ENCODE data around the gene SMIM8. TPM values are rescaled to one million over a fixed set of nuclear protein-coding genes. Genes with fewer than 3 reads are reported as not detected.
"Not testable (repeated sequence)": the region's sequence is repeated elsewhere in the genome, so short reads cannot be mapped to it uniquely, and the experiment has no call there.

The SMIM8 gene
- total RNA-seq, 3 donors from 2014 or later, result 9.6 to 17.9 (median 13.4) TPM

DNA sequence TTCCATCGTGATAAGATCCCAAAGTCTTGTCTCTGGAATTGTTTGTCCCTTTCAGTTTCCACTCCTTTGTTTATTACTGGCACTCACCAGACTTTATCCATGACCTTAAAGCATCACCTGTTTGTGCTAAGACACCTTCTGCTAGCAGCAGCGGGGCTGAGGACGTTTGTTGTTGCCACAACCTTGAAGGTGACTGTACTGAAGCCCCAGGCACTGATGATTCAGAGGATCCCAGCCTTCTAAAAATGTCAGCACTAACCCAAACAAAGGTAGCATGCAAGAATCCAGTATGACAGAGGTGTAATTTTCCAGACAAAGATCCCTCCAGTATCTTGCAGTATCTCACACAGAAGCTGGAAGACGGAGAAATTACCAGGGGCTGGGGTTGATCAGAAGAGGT, 28.9 kb upstream of the SMIM8 start:
- Histone ChIP-seq H3K27ac (no peak overlapping the region), H3K4me3 (no peak overlapping the region), H3K36me3 (no peaks in the 10 kb centered on the region), H3K4me1 (no peaks in the 10 kb centered on the region), H3K27me3 (no peaks in the 10 kb centered on the region), H3K9me3 (no peaks in the 10 kb centered on the region)
- TF ChIP-seq, protein P1, sequence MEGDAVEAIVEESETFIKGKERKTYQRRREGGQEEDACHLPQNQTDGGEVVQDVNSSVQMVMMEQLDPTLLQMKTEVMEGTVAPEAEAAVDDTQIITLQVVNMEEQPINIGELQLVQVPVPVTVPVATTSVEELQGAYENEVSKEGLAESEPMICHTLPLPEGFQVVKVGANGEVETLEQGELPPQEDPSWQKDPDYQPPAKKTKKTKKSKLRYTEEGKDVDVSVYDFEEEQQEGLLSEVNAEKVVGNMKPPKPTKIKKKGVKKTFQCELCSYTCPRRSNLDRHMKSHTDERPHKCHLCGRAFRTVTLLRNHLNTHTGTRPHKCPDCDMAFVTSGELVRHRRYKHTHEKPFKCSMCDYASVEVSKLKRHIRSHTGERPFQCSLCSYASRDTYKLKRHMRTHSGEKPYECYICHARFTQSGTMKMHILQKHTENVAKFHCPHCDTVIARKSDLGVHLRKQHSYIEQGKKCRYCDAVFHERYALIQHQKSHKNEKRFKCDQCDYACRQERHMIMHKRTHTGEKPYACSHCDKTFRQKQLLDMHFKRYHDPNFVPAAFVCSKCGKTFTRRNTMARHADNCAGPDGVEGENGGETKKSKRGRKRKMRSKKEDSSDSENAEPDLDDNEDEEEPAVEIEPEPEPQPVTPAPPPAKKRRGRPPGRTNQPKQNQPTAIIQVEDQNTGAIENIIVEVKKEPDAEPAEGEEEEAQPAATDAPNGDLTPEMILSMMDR (IDR thresholded peaks at IDR 0.05), result no peak
- no peak for TF ChIP-seq POLR2A (IDR thresholded peaks at IDR 0.05)
- no peak for TF ChIP-seq POLR2AphosphoS5 (IDR thresholded peaks at IDR 0.05)
- intact Hi-C loops (cut with DNase I; ENCODE audit: low total_unique reads), result no loop called here
- DNase-seq (ENCODE audit: low spot score in 2 of 2), result no peak

DNA sequence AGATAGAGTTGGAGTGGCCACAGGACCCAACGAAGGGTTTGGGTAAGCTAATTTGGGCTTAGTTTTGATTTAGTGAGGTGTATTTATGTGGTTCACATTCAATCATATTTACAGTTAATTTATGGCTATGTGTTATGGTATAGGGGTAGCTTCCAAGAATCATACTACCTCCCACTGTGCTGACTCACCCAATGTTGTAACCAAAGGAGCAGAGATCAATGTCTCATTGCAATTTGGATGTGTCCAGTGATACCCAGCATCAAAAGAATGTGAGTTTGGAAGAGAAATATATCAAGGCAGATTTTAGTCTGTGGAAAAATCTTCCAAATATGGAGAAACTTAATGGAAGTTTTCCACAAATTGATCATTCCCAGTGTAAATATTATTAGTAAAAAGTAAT, 25.3 kb upstream of the SMIM8 start:
- intact Hi-C loops (cut with DNase I; ENCODE audit: low total_unique reads), result no loop called here
- TF ChIP-seq, protein P1 (IDR thresholded peaks at IDR 0.05), result no peak
- TF ChIP-seq POLR2AphosphoS5 (IDR thresholded peaks at IDR 0.05) (no peak), POLR2A (IDR thresholded peaks at IDR 0.05) (no peak)
- H3K9me3 ChIP-seq, result peaks cover 0 to 7% of the 10 kb centered on the region in 2 donors
- no peaks in the 10 kb centered on the region for H3K36me3 ChIP-seq
- H3K27me3 ChIP-seq, result no peaks in the 10 kb centered on the region
- no peak overlapping the region for H3K27ac ChIP-seq
- no peak overlapping the region for H3K4me3 ChIP-seq
- no peaks in the 10 kb centered on the region for H3K4me1 ChIP-seq
- no peak for DNase-seq (ENCODE audit: low spot score in 2 of 2)

DNA sequence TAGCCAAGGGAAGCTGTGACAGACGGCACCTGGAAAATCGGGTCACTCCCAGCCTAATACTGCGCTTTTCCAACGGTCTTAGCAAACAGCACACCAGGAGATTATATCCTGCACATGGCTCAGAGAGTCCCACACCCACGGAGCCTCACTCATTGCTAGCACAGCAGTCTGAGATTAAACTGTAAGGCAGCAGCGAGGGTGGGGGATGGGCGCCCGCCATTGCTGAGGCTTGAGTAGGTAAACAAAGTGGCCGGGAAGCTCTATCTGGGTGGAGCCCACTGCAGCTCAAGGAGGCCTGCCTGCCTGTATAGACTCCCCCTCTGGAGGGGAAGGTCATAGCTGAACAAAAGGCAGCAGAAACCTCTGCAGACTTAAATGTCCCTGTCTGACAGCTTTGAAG, 21.1 kb upstream of the SMIM8 start:
- H3K4me1 ChIP-seq; H3K27ac ChIP-seq; intact Hi-C loops (cut with DNase I; ENCODE audit: low total_unique reads); DNase-seq (ENCODE audit: low spot score in 2 of 2); H3K9me3 ChIP-seq; H3K4me3 ChIP-seq; H3K36me3 ChIP-seq; H3K27me3 ChIP-seq: not testable (repeated sequence)

DNA sequence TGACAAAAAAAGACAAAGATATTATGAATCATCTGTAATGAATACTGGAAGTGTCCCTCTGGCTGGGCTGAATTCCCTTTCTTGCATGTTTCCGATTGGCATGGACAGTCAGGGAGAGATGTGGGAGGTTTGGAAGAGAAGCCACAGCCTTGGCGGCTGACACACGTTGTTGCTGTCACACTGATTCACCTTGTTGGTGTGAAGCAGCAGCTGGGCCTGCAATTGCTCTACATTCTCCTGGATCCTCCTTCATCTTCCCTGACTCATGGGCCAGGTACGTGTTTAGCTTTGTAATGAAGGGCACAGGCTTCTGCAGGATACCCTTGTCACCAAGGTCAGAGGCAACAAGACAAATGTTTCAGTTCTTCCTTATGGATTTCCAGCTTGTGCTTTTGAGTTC, 13.4 kb upstream of the SMIM8 start:
- TF ChIP-seq POLR2AphosphoS5 (IDR thresholded peaks at IDR 0.05), result no peak
- TF ChIP-seq POLR2A (IDR thresholded peaks at IDR 0.05), result no peak
- TF ChIP-seq, protein P1 (IDR thresholded peaks at IDR 0.05), result no peak
- Histone ChIP-seq H3K27ac (no peak overlapping the region), H3K36me3 (no peaks in the 10 kb centered on the region), H3K4me1 (no peaks in the 10 kb centered on the region), H3K4me3 (no peak overlapping the region), H3K9me3 (no peaks in the 10 kb centered on the region), H3K27me3 (no peaks in the 10 kb centered on the region)
- no peak for DNase-seq (ENCODE audit: low spot score in 2 of 2)
- intact Hi-C loops (cut with DNase I; ENCODE audit: low total_unique reads), result no loop called here

DNA sequence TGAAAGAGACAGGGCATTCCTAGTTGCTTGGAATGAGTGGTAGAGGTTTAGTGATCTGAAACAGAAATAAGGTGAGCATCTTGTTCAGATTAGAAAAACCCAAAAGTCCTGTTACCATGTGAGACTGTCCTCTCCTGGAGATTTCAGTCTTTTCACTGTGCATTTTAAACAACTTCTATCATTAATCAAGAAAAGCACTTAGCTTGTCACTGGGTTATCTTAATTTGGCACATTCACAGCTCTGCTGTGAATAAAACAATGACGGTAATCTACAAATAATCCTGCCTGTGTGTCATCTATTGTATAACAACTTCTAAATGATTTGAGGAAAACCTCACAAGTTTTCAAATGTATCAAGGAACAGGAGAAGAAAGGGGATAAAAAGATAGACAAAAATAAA, 9.5 kb upstream of the SMIM8 start:
- Histone ChIP-seq H3K36me3 (no peaks in the 10 kb centered on the region), H3K27me3 (no peaks in the 10 kb centered on the region), H3K27ac (no peak overlapping the region), H3K4me1 (no peaks in the 10 kb centered on the region), H3K9me3 (no peaks in the 10 kb centered on the region), H3K4me3 (no peak overlapping the region)
- TF ChIP-seq POLR2A (IDR thresholded peaks at IDR 0.05), result no peak
- TF ChIP-seq, protein P1 (IDR thresholded peaks at IDR 0.05), result no peak
- TF ChIP-seq POLR2AphosphoS5 (IDR thresholded peaks at IDR 0.05), result no peak
- intact Hi-C loops (cut with DNase I; ENCODE audit: low total_unique reads), result no loop called here
- DNase-seq (ENCODE audit: low spot score in 2 of 2), result no peak

DNA sequence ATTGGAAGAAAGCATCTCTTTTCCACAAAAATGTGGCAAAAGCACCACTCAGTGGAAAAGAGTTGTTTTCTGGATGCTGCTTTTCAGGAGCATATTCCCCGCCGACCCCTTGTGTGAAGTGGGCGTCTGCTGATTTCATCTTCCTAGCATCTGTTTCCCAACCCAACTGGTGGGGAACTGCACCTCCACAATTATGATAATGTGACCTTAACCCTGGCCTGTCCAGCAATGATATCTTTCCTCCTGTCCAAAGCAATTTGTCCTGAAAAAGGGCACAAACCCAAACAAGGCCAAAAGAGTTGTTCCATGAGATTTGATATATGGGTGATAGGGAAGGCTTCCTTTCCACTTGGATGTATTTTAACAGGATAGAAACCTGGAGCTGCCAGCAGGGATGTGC, 7.3 kb upstream of the SMIM8 start:
- Histone ChIP-seq H3K9me3 (no peaks in the 10 kb centered on the region), H3K27me3 (no peaks in the 10 kb centered on the region), H3K4me1 (no peaks in the 10 kb centered on the region), H3K27ac (no peak overlapping the region), H3K4me3 (no peak overlapping the region), H3K36me3 (no peaks in the 10 kb centered on the region)
- no peak for DNase-seq (ENCODE audit: low spot score in 2 of 2)
- TF ChIP-seq, protein P1 (IDR thresholded peaks at IDR 0.05), result no peak
- TF ChIP-seq POLR2AphosphoS5 (IDR thresholded peaks at IDR 0.05) (no peak), POLR2A (IDR thresholded peaks at IDR 0.05) (no peak)
- intact Hi-C loops (cut with DNase I; ENCODE audit: low total_unique reads), result no loop called here
